ENCODE measurements around the gene NCAN. TPM values are rescaled to one million over a fixed set of nuclear protein-coding genes. Genes with fewer than 3 reads are reported as not detected.

Gene NCAN
- total and polyA plus RNA-seq, 2 of the 13 experiments (the other 11 are each of a cell fraction or from before 2014, with no cell fraction given) = not detected

GRCh38 chr19:19217099-19217498, 5.3 kb downstream of the NCAN start:
- in situ Hi-C loops (cut with HindIII; ENCODE audit: extremely low pct_ligation_motif_present, low pct_unique_long_range_greater_than_20kb) (no loop called here), intact Hi-C loops (cut with micrococcal nuclease; ENCODE audit: unreplicated experiment) (no loop called here)
- peak; percentile 48 for FAIRE-seq
- CTCF ChIA-PET (ENCODE audit: low intra/inter-chr PET ratio, low total read pairs) = no interaction called here
- WGBS (ENCODE audit: low lambda C conversion rate) = 2% methylated on average over 4 of the region's 4 CpGs
- BruUV-seq (replicated peaks) = no TSS peak
- POLR2A ChIA-PET = interaction anchor here (1.0 kb wide), 1 partner anchor 25 kb away, joined by 3 read pairs; the partner anchor contains the start of gene BORCS8
- no peaks in the 10 kb centered on the region; the same call in 1 of the 2 replicates for H4K20me1 ChIP-seq (ENCODE audit: insufficient read depth, low read length)
- DNase-seq (ENCODE audit: low spot score) = peak; percentile 55
- no peak overlapping the region for H3K4me3 ChIP-seq (replicated peaks in 1 of 3; ENCODE audit: insufficient read depth in 1 of 3, low read depth in 2 of 3, low read length in 3 of 3)
- H3K27ac ChIP-seq (ENCODE audit: extremely low read length, insufficient read depth, low read length) = no peak overlapping the region
- H3K9ac ChIP-seq (ENCODE audit: insufficient read depth, low read depth, low read length) = no peak overlapping the region
- H3K27me3 ChIP-seq (ENCODE audit: control insufficient read depth in 1 of 2, insufficient read depth in 2 of 2, low read length in 2 of 2) = peaks cover 0 to 17% of the 10 kb centered on the region in 2 experiments; a peak in 3 of 5 replicates
- H3K36me3 ChIP-seq (replicated peaks in 1 of 2; ENCODE audit: control insufficient read depth in 1 of 2, insufficient read depth in 2 of 2, low read length in 2 of 2) = no peaks in the 10 kb centered on the region
- H3K79me2 ChIP-seq (ENCODE audit: insufficient read depth, low read length) = no peaks in the 10 kb centered on the region
- H3K4me2 ChIP-seq (ENCODE audit: low read depth, low read length) = 0 out of 2 replicates have a peak overlapping the region, but pooled peaks have one; percentile 12
- H3K9me3 ChIP-seq (ENCODE audit: low read length) = no peaks in the 10 kb centered on the region
- no peak for ATAC-seq
- H3K4me1 ChIP-seq (ENCODE audit: insufficient read depth, low read length) = no peaks in the 10 kb centered on the region
- H2AFZ ChIP-seq (ENCODE audit: low read length) = no peak overlapping the region
- TF ChIP-seq, protein P1, sequence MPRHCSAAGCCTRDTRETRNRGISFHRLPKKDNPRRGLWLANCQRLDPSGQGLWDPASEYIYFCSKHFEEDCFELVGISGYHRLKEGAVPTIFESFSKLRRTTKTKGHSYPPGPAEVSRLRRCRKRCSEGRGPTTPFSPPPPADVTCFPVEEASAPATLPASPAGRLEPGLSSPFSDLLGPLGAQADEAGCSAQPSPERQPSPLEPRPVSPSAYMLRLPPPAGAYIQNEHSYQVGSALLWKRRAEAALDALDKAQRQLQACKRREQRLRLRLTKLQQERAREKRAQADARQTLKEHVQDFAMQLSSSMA (CRISPR knock-in tag; IDR thresholded peaks at IDR 0.05) = no peak
- TF ChIP-seq MAFK (conservative IDR thresholded peaks at IDR 0.05 in 1 of 2, IDR thresholded peaks at IDR 0.05 in 1 of 2; ENCODE audit: low read length in 2 of 2) (peak; percentile 26 to 43; a peak in 2 of 4 replicates), HIC2 (CRISPR knock-in tag; IDR thresholded peaks at IDR 0.05; ENCODE audit: low read depth) (no peak), ZNF572 (CRISPR knock-in tag; IDR thresholded peaks at IDR 0.05) (no peak), ZBTB21 (CRISPR knock-in tag; IDR thresholded peaks at IDR 0.05) (no peak), ZNF24 (IDR thresholded peaks at IDR 0.05) (no peak), ZNF816 (CRISPR knock-in tag; IDR thresholded peaks at IDR 0.05; ENCODE audit: borderline replicate concordance) (no peak), ZSCAN9 (CRISPR knock-in tag; IDR thresholded peaks at IDR 0.05; ENCODE audit: borderline replicate concordance) (no peak), SRF (IDR thresholded peaks at IDR 0.05; ENCODE audit: low read depth, low read length) (peak; percentile 78; the same call in 1 of the 2 replicates), MIER2 (CRISPR knock-in tag; IDR thresholded peaks at IDR 0.05) (0 out of 2 replicates have a peak, but pooled peaks have one; percentile 43), MAFF (IDR thresholded peaks at IDR 0.05; ENCODE audit: low read depth, low read length) (peak; percentile 16; the same call in 1 of the 2 replicates), GATAD1 (CRISPR knock-in tag; IDR thresholded peaks at IDR 0.05) (no peak)
- TF ChIP-seq, protein P2, sequence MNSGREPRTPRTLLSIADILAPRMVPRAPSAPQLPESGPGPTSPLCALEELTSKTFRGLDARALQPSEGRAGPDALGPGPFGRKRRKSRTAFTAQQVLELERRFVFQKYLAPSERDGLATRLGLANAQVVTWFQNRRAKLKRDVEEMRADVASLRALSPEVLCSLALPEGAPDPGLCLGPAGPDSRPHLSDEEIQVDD (CRISPR knock-in tag; IDR thresholded peaks at IDR 0.05; ENCODE audit: borderline replicate concordance) = no peak
- TF ChIP-seq, protein P3, sequence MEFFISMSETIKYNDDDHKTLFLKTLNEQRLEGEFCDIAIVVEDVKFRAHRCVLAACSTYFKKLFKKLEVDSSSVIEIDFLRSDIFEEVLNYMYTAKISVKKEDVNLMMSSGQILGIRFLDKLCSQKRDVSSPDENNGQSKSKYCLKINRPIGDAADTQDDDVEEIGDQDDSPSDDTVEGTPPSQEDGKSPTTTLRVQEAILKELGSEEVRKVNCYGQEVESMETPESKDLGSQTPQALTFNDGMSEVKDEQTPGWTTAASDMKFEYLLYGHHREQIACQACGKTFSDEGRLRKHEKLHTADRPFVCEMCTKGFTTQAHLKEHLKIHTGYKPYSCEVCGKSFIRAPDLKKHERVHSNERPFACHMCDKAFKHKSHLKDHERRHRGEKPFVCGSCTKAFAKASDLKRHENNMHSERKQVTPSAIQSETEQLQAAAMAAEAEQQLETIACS (CRISPR knock-in tag; IDR thresholded peaks at IDR 0.05) = no peak
- TF ChIP-seq, protein P4, sequence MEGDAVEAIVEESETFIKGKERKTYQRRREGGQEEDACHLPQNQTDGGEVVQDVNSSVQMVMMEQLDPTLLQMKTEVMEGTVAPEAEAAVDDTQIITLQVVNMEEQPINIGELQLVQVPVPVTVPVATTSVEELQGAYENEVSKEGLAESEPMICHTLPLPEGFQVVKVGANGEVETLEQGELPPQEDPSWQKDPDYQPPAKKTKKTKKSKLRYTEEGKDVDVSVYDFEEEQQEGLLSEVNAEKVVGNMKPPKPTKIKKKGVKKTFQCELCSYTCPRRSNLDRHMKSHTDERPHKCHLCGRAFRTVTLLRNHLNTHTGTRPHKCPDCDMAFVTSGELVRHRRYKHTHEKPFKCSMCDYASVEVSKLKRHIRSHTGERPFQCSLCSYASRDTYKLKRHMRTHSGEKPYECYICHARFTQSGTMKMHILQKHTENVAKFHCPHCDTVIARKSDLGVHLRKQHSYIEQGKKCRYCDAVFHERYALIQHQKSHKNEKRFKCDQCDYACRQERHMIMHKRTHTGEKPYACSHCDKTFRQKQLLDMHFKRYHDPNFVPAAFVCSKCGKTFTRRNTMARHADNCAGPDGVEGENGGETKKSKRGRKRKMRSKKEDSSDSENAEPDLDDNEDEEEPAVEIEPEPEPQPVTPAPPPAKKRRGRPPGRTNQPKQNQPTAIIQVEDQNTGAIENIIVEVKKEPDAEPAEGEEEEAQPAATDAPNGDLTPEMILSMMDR (CRISPR knock-in tag; IDR thresholded peaks at IDR 0.05) = peak; percentile 24

Measured in HepG2 (cell line).